Stimulated activated CD8-positive, alpha-beta memory T cell treated with anti-CD3 and anti-CD28 coated beads, Interleukin-12 subunit alpha, Interleukin-12 subunit beta, amount 100 ng/mL, for 4 hours (primary cell): Measurements from ENCODE around the gene CSTB.
A peak's percentile ranks its signal among the peaks of the same experiment; 100 is the strongest.

Source experiments
- DNase-seq: peaks from one replicate; pipeline ENCODE4 v3.0.0-alpha.2; 2020; ENCODE audit warnings: low read depth

CSTB gene

DNA sequence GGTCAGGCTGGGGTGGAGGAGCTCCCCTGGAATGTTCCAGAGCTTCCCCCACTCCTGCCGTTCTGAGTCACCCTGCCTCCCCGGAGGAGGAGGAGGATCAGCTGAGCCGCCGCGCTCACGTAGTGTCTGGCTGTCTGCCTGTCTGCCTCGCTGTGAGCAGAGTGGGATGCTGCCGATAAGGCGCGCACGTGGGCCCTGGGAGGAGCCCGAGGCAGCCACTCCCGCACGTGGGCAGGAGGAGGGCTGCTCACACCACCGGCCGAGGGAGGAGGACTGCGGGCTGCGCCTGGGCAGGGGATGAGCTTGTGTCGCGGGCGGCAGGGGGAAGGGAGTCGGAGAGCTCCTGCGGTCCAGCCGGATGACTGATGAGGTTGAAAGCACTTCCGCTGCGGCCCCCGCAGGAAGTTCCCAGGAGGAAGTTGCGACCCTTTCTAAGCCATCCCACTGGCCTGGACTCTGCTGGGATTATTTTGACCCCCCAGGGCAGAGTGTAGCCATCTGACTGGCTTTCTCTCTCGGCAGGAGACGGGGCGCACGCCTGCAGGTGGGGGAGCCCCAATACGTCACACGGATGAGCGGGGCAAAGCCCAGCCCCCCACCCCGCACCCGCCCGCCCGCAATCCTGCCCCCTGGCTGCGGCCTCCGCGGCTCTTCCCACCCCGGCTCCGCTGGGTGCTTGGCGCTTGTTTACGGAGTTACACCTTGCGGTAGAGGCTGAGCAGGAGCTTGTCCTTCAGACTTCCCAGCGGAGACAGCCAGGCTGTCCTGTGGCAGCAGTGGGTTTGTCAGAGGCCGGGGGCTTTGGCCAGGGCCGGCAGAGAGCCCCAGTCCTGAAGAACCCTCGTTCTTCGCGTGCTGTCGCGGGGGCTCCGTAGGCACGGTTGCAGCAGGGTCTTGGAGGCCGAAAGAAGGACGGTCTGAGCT lies 47.4 kb downstream of the CSTB start:
- peak; percentile 78 for DNase-seq

DNA sequence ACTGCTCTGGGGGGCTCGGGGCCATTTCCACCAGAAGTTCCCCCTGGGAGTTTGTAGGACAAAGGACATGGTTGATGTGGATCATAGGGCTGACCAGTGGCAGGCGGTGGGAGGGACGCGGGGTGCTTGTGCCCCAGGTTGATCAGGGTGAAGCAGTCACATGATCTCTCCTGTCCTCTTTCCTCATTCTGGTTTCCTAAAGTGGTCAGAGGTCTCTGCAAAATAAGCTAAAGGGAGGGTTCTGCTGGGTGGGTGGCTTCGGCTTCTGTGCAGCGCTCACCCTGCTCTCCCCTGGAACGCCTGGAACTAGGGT lies 48.0 kb downstream of the CSTB start:
- DNase-seq, result no peak

DNA sequence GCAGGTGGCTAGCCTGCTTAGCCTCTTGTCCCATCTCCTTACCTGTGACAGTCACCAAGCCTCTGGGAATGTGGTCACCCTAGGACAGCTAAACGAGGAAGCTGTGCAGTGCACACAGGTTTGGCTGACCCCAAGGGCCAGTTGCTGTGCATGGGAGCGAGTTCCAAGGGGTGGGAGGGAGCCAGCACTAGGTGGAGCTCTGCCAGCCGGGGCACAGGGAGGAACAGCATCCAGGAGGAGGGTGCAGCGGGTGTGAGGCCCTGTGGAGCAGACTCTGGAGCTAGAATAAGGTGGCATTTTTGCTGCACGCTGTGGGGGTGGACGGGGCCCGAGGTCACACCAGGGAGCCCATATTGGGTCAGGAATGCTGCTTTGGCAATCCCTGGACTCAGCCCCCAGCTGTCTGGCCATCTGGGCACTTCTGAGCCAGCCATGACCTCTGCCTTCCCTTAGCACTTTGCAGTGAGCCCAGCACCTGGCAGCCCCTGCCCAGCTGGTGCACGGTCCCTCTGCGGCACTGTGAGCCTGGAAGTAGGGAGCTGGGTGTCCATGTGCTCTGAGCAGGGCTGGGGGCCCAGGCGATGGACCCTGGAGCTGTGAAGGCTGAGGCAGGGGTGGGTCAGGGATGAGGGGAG lies 48.5 kb downstream of the CSTB start:
- DNase-seq, result no peak

DNA sequence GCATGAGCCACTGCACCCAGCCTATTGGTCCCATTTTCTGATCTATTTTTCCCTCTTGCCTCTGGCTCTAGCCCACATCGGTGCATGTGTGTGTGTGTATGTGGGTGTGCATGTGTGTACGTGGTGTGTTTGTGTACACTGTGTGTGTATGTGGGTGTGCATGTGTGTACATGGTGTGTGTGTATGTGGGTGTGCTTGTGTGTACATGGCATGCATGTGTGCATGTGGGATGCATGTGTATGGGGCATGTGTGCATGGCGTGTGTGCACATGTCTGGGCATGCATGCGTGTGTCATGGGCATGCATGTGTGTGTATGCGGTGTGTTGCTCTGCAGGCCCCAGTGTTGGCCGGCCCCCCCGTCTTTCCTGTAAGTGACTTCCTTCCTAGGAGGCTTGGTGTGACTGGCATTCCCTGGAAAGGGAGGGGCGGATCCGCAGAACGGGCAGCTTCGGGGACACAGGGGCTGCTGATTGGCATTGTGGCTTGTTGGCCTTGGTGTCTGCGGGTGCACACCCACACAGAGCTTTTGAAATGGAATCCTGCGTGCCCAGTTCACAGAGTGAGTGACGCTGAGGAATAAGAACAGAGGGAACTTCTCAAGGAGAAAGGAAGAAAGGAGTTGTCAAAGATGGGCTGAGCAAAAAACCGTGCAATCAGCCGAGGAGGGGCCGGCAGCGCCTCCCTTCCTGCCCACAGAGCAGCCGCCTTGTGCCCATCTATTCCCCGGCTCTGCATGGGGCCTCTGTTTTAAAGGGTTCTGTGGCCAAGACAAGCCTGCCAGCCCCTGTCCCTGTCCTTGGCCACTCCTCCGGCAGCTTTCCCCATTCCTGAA lies 49.2 kb downstream of the CSTB start:
- no peak for DNase-seq
